ENCODE measurements around the gene ABCB8. TPM values are rescaled to one million over a fixed set of nuclear protein-coding genes. Genes with fewer than 3 reads are reported as not detected.

Gene ABCB8
- total and polyA plus RNA-seq, 9 of the 15 experiments (the other 6 are each of a cell fraction or from before 2014, with no cell fraction given), result 7.6 to 106 (median 36.3) TPM

- TF ChIP-seq, protein P1, sequence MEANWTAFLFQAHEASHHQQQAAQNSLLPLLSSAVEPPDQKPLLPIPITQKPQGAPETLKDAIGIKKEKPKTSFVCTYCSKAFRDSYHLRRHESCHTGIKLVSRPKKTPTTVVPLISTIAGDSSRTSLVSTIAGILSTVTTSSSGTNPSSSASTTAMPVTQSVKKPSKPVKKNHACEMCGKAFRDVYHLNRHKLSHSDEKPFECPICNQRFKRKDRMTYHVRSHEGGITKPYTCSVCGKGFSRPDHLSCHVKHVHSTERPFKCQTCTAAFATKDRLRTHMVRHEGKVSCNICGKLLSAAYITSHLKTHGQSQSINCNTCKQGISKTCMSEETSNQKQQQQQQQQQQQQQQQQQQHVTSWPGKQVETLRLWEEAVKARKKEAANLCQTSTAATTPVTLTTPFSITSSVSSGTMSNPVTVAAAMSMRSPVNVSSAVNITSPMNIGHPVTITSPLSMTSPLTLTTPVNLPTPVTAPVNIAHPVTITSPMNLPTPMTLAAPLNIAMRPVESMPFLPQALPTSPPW (CRISPR knock-in tag; IDR thresholded peaks at IDR 0.05), result no peak
- no peak for TF ChIP-seq CSDE1 (IDR thresholded peaks at IDR 0.05)
- TF ChIP-seq ZNF124 (CRISPR knock-in tag; IDR thresholded peaks at IDR 0.05), result no peak
- TF ChIP-seq MCM7 (IDR thresholded peaks at IDR 0.05), result no peak
- no peak for TF ChIP-seq TAF9B (IDR thresholded peaks at IDR 0.05; ENCODE audit: partially characterized antibody)
- no peak for TF ChIP-seq SMARCA5 (IDR thresholded peaks at IDR 0.05)
- TF ChIP-seq NR2C2 (CRISPR knock-in tag; IDR thresholded peaks at IDR 0.05), result no peak
- peak; percentile 58; the same call in 1 of the 2 replicates for TF ChIP-seq NR2C2 (tag; IDR thresholded peaks at IDR 0.05)
- peak; percentile 45; the same call in 1 of the 2 replicates for TF ChIP-seq MTA3 (IDR thresholded peaks at IDR 0.05; ENCODE audit: borderline replicate concordance)
- TF ChIP-seq, protein P2, sequence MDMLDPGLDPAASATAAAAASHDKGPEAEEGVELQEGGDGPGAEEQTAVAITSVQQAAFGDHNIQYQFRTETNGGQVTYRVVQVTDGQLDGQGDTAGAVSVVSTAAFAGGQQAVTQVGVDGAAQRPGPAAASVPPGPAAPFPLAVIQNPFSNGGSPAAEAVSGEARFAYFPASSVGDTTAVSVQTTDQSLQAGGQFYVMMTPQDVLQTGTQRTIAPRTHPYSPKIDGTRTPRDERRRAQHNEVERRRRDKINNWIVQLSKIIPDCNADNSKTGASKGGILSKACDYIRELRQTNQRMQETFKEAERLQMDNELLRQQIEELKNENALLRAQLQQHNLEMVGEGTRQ (CRISPR knock-in tag; IDR thresholded peaks at IDR 0.05), result no peak
- no peak for TF ChIP-seq POU5F1 (IDR thresholded peaks at IDR 0.05; ENCODE audit: borderline replicate concordance, low read depth, low read length, partially characterized antibody)
- TF ChIP-seq ATF7 (IDR thresholded peaks at IDR 0.05), result peak; percentile 61; the same call in 1 of the 2 replicates
- TF ChIP-seq DACH1 (IDR thresholded peaks at IDR 0.05; ENCODE audit: partially characterized antibody), result no peak
- no peak for TF ChIP-seq NCOR1 (IDR thresholded peaks at IDR 0.05)
- TF ChIP-seq ZNF778 (CRISPR knock-in tag; IDR thresholded peaks at IDR 0.05), result no peak
- no peak for TF ChIP-seq RREB1 (CRISPR knock-in tag; IDR thresholded peaks at IDR 0.05)
- TF ChIP-seq RBM22 (IDR thresholded peaks at IDR 0.05; ENCODE audit: low read depth, low read length, poor library complexity, severe bottlenecking), result no peak
- TF ChIP-seq, protein P3, sequence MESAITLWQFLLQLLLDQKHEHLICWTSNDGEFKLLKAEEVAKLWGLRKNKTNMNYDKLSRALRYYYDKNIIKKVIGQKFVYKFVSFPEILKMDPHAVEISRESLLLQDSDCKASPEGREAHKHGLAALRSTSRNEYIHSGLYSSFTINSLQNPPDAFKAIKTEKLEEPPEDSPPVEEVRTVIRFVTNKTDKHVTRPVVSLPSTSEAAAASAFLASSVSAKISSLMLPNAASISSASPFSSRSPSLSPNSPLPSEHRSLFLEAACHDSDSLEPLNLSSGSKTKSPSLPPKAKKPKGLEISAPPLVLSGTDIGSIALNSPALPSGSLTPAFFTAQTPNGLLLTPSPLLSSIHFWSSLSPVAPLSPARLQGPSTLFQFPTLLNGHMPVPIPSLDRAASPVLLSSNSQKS (CRISPR knock-in tag; IDR thresholded peaks at IDR 0.05), result no peak
- no peak for TF ChIP-seq CHD4 (IDR thresholded peaks at IDR 0.05; ENCODE audit: insufficient read depth, insufficient replicate concordance, low read depth, low read length, poor library complexity, severe bottlenecking)
- TF ChIP-seq THRAP3 (IDR thresholded peaks at IDR 0.05; ENCODE audit: borderline replicate concordance), result no peak
- TF ChIP-seq GTF2E2 (tag; IDR thresholded peaks at IDR 0.05), result no peak
- TF ChIP-seq EP400 (IDR thresholded peaks at IDR 0.05), result no peak
- no peak for TF ChIP-seq NFIC (IDR thresholded peaks at IDR 0.05)
Measured at GRCh38 chr7:151056283-151056665, 28.0 kb downstream of the ABCB8 start (continued).

All from K562 (cell line).